SK-N-SH (cell line): ENCODE data around the gene TRIM62. TPM values are rescaled to one million over a fixed set of nuclear protein-coding genes. Genes with fewer than 3 reads are reported as not detected.

Source experiments
- polyA plus RNA-seq, 3 experiments: library from polyadenylated mRNA; depleted of rRNA; stranded (reverse); fragments of >200 nt; gene quantifications; 2 replicates each; pipeline ENCODE4 v1.2.3, GENCODE V29; 2012

TRIM62 gene
- polyA plus RNA-seq, 1 of the 3 experiments (the other 2 are of a cell fraction): 4.4 TPM

Other genes starting within 250 kb of the TRIM62 start
- 20.1 and 22.6 TPM in 2 replicates for gene RNF19B, start 217.2 kb downstream of the TRIM62 start, polyA plus RNA-seq (2012; rRNA removed)
- 191 and 212 TPM in 2 replicates for gene AK2, start 145.2 kb downstream of the TRIM62 start, polyA plus RNA-seq (2012; rRNA removed)
- gene AZIN2, start 100.9 kb downstream of the TRIM62 start, polyA plus RNA-seq (2012; rRNA removed): 17.8 and 20.6 TPM in 2 replicates
- gene ZNF362, start 74.4 kb upstream of the TRIM62 start, polyA plus RNA-seq (2012; rRNA removed): 13.7 and 17.1 TPM in 2 replicates
- gene A3GALT2, start 139.1 kb upstream of the TRIM62 start, polyA plus RNA-seq (2012; rRNA removed): 0.07 TPM in 1 of 2 replicates, not detected in the other
- gene PHC2, start 249.1 kb upstream of the TRIM62 start, polyA plus RNA-seq (2012; rRNA removed): 69.5 and 98.7 TPM in 2 replicates